HFFc6 (cell line): ENCODE data around the gene RAD51D. TPM values are rescaled to one million over a fixed set of nuclear protein-coding genes. Genes with fewer than 3 reads are reported as not detected.

Experiments used
- DNase-seq: peaks from one replicate; pipeline ENCODE4 v3.0.0-alpha.2; 2018
- H3K27ac Mint-ChIP-seq: 2 replicates; pipeline ENCODE4 v1.8.0; 2020; ENCODE audit warnings: mild to moderate bottlenecking, mixed read lengths
- H3K27me3 Mint-ChIP-seq: 2 replicates; pipeline ENCODE4 v1.8.0; 2021; ENCODE audit warnings: mild to moderate bottlenecking, moderate library complexity, mixed read lengths; ENCODE audit not compliant: insufficient read depth
- H3K36me3 Mint-ChIP-seq: 2 replicates; pipeline ENCODE4 v1.8.0; 2021; ENCODE audit warnings: low read depth, mixed read lengths
- H3K4me1 Mint-ChIP-seq: 2 replicates; pipeline ENCODE4 v1.8.0; 2020; ENCODE audit warnings: low read depth, mixed read lengths
- H3K4me3 Mint-ChIP-seq: 2 replicates; pipeline ENCODE4 v1.8.0; 2020; ENCODE audit warnings: mild to moderate bottlenecking, moderate library complexity, mixed read lengths
- H3K9me3 Mint-ChIP-seq: 2 replicates; pipeline ENCODE4 v1.8.0; 2020; ENCODE audit warnings: mild to moderate bottlenecking, mixed read lengths
- total RNA-seq, 6 experiments: library from RNA; stranded (reverse); fragmentation: NEBNext Ultra II Directional; extraction: Animal tissue kit (Norgen Biotek cat#: 25700); gene quantifications; 2 replicates in 1 of 6; 3 replicates in 5 of 6; pipeline ENCODE4 v1.2.3, GENCODE V29; 2021
- TF ChIP-seq, protein P1 (sequence below): fragments of 200-600 bp; sonication (generic); IDR thresholded peaks from 2 replicates; pipeline ENCODE4 v1.5.0; 2021; ENCODE audit warnings: antibody characterized with exemption, mild to moderate bottlenecking

Gene RAD51D
- total RNA-seq, 6 experiments from 2014 or later, result 8.9 to 14.1 (median 12.7) TPM

DNA sequence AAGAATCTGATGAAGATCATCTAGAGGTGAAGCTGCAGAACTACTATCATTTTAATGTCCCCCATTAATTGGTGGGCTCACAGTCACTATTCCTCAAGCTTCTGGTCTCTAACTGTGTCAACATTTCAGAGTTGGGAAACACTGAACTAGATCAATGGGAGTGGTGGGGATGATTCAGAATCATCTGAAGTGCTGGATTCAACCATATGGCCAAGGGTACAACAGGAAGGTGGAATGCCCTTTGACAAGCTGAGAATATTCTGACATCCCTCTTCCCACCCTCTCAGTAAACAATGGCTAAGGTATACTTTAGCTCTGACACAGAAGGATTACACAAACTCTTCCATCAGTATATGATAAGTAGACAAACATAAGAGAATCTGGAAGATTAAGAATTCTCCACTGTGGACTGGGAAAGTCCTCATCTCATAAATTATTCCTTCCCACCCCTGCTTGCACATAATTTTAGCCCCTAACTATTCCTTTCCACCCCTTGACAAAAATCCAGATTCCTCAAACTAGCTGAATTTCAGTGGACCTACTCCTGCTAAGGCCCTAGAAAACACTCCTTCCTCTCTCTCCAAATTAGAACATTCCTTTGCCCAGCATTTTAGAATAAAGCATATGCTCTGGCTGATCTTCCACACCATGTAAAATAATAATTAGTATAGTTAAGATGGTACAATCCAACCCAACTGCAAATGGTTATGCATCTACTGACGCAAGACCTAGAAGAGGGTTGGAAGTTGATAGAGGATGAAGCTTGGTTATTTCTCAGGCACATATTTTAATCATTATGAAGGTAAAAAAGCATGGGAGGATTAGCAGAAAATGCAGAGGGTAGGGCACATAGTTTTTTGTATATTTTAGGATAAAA lies 39.9 kb downstream of the RAD51D start:
- no peak overlapping the region for H3K4me3 Mint-ChIP-seq
- H3K27me3 Mint-ChIP-seq, result no peaks in the 10 kb centered on the region
- peaks cover 56% of the 10 kb centered on the region for H3K4me1 Mint-ChIP-seq
- no peak for DNase-seq
- H3K27ac Mint-ChIP-seq, result no peak overlapping the region
- TF ChIP-seq, protein P1, sequence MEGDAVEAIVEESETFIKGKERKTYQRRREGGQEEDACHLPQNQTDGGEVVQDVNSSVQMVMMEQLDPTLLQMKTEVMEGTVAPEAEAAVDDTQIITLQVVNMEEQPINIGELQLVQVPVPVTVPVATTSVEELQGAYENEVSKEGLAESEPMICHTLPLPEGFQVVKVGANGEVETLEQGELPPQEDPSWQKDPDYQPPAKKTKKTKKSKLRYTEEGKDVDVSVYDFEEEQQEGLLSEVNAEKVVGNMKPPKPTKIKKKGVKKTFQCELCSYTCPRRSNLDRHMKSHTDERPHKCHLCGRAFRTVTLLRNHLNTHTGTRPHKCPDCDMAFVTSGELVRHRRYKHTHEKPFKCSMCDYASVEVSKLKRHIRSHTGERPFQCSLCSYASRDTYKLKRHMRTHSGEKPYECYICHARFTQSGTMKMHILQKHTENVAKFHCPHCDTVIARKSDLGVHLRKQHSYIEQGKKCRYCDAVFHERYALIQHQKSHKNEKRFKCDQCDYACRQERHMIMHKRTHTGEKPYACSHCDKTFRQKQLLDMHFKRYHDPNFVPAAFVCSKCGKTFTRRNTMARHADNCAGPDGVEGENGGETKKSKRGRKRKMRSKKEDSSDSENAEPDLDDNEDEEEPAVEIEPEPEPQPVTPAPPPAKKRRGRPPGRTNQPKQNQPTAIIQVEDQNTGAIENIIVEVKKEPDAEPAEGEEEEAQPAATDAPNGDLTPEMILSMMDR, result no peak
- no peaks in the 10 kb centered on the region for H3K36me3 Mint-ChIP-seq
- no peaks in the 10 kb centered on the region for H3K9me3 Mint-ChIP-seq

DNA sequence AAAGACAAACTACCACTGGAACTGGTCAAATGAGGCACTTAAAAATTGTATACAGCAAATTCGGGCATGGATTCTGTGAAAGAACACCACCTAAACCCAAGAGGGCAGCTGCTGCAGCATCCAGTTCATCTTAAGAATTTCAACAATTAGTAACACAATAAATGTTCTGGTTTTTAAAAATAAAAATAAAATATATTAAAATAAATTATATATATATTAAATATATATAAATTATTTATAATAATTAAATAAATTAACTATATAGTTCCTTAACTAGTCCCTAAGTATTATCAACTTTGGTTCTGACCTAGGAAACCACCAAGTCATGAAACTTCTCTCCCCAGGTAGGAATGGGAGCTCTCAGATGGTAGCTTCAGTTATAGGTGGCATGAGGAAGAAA lies 42.8 kb downstream of the RAD51D start:
- H3K4me3 Mint-ChIP-seq, result no peak overlapping the region
- peaks cover 46% of the 10 kb centered on the region for H3K4me1 Mint-ChIP-seq
- no peak overlapping the region for H3K27ac Mint-ChIP-seq
- no peak for DNase-seq
- no peaks in the 10 kb centered on the region for H3K9me3 Mint-ChIP-seq
- TF ChIP-seq, protein P1, result no peak
- no peaks in the 10 kb centered on the region for H3K36me3 Mint-ChIP-seq
- H3K27me3 Mint-ChIP-seq, result no peaks in the 10 kb centered on the region

DNA sequence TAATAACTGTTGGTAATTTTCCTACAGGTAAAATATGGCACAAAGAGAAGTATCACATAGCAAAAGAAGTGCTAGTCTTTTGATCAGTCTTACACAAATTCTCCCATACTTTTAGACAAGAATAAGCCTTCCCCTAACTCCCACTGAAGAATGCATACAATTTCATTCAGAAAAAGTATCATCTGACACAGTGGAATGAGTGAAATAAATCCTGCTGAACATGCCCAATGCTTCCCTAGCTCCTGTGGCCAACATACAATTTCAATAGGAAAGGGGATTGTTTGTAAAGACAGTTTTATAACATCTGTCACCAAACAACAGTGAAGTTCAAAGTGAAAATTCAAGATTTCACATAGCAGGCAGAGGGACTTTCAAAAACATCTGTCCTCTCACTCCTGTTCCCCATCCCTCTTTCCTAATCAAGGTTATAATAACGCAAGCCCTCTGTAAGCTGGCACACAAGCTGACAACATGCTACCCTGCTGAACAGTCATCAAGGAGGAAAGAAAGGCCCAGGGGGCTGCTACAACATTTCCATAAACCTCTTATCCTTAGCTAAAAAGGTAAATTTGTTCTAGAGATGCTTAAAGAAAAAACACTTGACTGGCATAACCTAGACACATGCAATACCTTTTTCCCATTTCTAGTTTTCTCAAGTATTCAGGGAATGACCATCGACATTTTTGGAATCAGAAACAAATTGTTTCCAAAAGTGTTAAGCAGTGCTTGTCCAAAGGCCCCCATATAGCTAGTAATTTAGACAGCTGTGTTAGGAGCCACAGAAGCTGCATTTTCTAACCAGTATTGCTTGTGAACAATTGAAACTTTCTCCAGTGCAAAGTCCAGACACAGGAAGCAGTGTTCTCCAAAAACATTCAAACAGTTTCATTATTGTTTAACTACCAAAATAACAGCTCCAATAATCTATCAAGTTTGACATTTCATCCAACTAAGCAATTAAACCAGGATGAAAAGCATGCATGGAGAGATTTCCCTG lies 44.7 kb downstream of the RAD51D start:
- Mint-ChIP-seq H3K4me3 (no peak overlapping the region), H3K27me3 (no peaks in the 10 kb centered on the region), H3K4me1 (peaks cover 27% of the 10 kb centered on the region), H3K27ac (no peak overlapping the region), H3K36me3 (no peaks in the 10 kb centered on the region), H3K9me3 (no peaks in the 10 kb centered on the region)
- TF ChIP-seq, protein P1, result no peak
- no peak for DNase-seq

DNA sequence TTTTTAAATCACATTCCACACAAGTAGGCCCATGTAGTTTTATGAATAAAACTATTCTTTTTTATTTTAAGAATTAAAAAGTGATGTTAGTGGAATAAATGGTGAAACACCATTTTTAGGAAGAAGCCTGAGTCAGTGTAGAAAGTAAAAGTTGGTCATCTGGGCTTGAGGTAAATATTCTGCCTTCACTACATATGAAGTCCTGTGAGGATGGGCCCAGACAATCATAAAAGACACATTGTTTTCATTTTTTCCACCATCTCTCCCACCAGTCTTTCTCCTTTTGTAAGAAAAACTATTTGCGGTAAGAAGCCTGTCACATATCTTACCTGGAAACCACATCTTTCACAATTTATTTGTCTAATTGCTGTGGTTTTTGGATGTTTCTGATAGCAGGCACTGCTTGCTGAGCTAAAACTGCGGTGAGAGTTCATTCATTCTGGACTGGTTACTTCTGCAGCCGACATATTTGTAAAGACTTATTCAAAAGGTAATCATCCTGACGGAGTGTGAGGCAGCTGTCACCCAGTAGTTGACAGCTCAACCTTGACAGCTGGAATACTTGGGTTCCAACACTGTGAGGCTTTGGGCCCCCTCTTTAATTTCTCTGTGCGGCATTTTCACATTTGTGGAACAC lies 45.6 kb downstream of the RAD51D start:
- Mint-ChIP-seq H3K4me1 (peaks cover 27% of the 10 kb centered on the region), H3K9me3 (no peaks in the 10 kb centered on the region), H3K36me3 (no peaks in the 10 kb centered on the region), H3K27ac (no peak overlapping the region), H3K27me3 (no peaks in the 10 kb centered on the region), H3K4me3 (no peak overlapping the region)
- DNase-seq, result no peak
- TF ChIP-seq, protein P1, result no peak

DNA sequence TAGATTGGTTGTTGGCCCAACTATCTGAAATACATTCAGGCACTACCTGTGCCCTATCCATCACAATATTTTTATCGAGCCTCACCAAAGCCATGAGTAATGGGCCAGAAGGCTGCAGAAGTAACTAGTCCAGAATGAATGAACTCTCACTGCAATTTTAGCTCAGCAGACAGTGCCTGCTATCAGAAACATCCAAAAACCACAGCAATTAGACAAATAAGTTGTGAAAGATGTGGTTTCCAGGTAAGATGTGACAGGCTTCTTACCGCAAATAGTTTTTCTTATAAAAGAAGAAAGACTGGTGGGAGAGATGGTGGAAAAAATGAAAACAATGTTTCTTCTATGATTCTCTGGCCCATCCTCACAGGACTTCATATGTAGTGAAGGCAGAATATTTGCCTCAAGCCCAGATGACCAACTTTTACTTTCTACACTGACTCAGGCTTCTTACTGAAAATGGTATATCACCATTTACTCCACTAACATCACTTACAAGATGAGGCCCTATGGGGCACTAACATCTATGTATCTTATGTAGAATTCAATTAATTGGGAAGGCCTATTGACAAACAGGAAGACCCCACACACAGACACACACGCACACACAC lies 46.4 kb downstream of the RAD51D start:
- TF ChIP-seq, protein P1, result no peak
- no peaks in the 10 kb centered on the region for H3K9me3 Mint-ChIP-seq
- H3K4me3 Mint-ChIP-seq, result no peak overlapping the region
- no peak overlapping the region for H3K27ac Mint-ChIP-seq
- peaks cover under 1% of the 10 kb centered on the region; the same call in 1 of the 2 replicates for H3K27me3 Mint-ChIP-seq
- H3K36me3 Mint-ChIP-seq, result no peaks in the 10 kb centered on the region
- peaks cover 35% of the 10 kb centered on the region for H3K4me1 Mint-ChIP-seq
- no peak for DNase-seq
